Panc1 (cell line): Measurements from ENCODE around the gene CPNE7. TPM values are rescaled to one million over a fixed set of nuclear protein-coding genes. Genes with fewer than 3 reads are reported as not detected.

Experiments
- ATAC-seq: fragments of 200-7000 bp; cut with Tn5 transposase; 2 replicates; pipeline ENCODE4 v1.9.1; 2020; ENCODE audit warnings: mild to moderate bottlenecking, moderate library complexity
- BruUV-seq: library from RNA; stranded (reverse); fragments of 400-500 nt; replicated peaks from 2 replicates; lab custom pipeline; 2021; lab: Mats Ljungman, UMichigan
- CTCF ChIA-PET: fragments of 300-600 bp; sonication (Branson Sonifier 250); formaldehyde crosslinking; loops from one replicate; lab custom pipeline; 2022; ENCODE audit warnings: antibody characterized with exemption; lab: Charles Lee
- POLR2A ChIA-PET: fragments of 300-600 bp; sonication (Branson Sonifier 250); formaldehyde crosslinking; loops from one replicate; lab custom pipeline; 2022; ENCODE audit warnings: antibody characterized with exemption; lab: Charles Lee
- DNase-seq: peaks from one replicate; pipeline ENCODE4 v3.0.0-alpha.2; 2010; ENCODE audit warnings: low read depth, low spot score
- H3K27ac ChIP-seq: 2 replicates; pipeline ENCODE4 v1.5.1; 2011; ENCODE audit warnings: mild to moderate bottlenecking, low read length, inconsistent platforms
- H3K27me3 ChIP-seq: fragments of 200-500 bp; sonication (Bioruptor generic); 2 replicates; pipeline ENCODE4 v1.6.0; 2014; ENCODE audit warnings: low read length, inconsistent platforms; ENCODE audit not compliant: control insufficient read depth, insufficient read depth
- H3K36me3 ChIP-seq: fragments of 200-500 bp; sonication (Bioruptor generic); 2 replicates; pipeline ENCODE4 v1.5.1; 2014; ENCODE audit warnings: inconsistent platforms, mild to moderate bottlenecking, low read length, moderate library complexity; ENCODE audit not compliant: control insufficient read depth, insufficient read depth
- H3K4me1 ChIP-seq: 2 replicates; pipeline ENCODE4 v1.5.1; 2011; ENCODE audit warnings: inconsistent platforms, mild to moderate bottlenecking, low read length, moderate library complexity; ENCODE audit not compliant: control insufficient read depth, insufficient read depth
- H3K4me3 ChIP-seq, 2 experiments: 2 replicates each; pipeline ENCODE4 v1.5.1; 2011 to 2012; ENCODE audit warnings: low read depth in 2 of 2, low read length in 2 of 2, mild to moderate bottlenecking in 2 of 2, inconsistent platforms in 1 of 2, moderate library complexity in 1 of 2
- H3K9me3 ChIP-seq: fragments of 200-500 bp; sonication (Bioruptor generic); 2 replicates; pipeline ENCODE4 v1.5.1; 2014; ENCODE audit warnings: low read depth, mild to moderate bottlenecking, inconsistent platforms, low read length, moderate library complexity; ENCODE audit not compliant: control insufficient read depth, insufficient read depth
- POLR2AphosphoS5 ChIP-seq: IDR thresholded peaks from 2 replicates; pipeline ENCODE4 v1.6.1; 2012; ENCODE audit warnings: mild to moderate bottlenecking, low read depth, low read length, moderate library complexity
- REST ChIP-seq, 2 experiments: IDR thresholded peaks; 2 replicates each; pipeline ENCODE4 v1.6.1; 2011 to 2012; ENCODE audit warnings: low read depth in 2 of 2, control low read depth in 1 of 2, low read length in 1 of 2, mild to moderate bottlenecking in 1 of 2, moderate library complexity in 1 of 2; ENCODE audit not compliant: insufficient read depth in 1 of 2
- TCF7L2 ChIP-seq: IDR thresholded peaks from 2 replicates; pipeline ENCODE4 v1.6.1; 2011; ENCODE audit warnings: mild to moderate bottlenecking, low read depth, low read length, inconsistent platforms
- in situ Hi-C: cut with HindIII; loops from 2 replicates; pipeline ENCODE4 v1.10.0; 2016; ENCODE audit warnings: low sequenced_read_pairs, low pct_unique_long_range_greater_than_20kb
- intact Hi-C: fragments of 100-400 bp; cut with micrococcal nuclease; formaldehyde crosslinking; loops from one replicate; pipeline ENCODE4 v1.10.0; 2022; ENCODE audit not compliant: unreplicated experiment
- total RNA-seq: library from RNA; stranded (reverse); gene quantifications from one replicate; pipeline ENCODE4 v1.2.1, GENCODE V29; 2021; ENCODE audit not compliant: unreplicated experiment

CPNE7 gene
- total RNA-seq, 1 experiment from 2014 or later, result 32.7 TPM

- CTCF ChIA-PET, result no interaction called here
- no peak for ATAC-seq
- BruUV-seq, result no TSS peak
- intact Hi-C loops (no loop called here), in situ Hi-C loops (no loop called here)
- no peaks in the 10 kb centered on the region for H3K27me3 ChIP-seq
- TF ChIP-seq REST (IDR thresholded peaks at IDR 0.05; ENCODE audit: insufficient read depth in 1 of 2, low read depth in 2 of 2, low read length in 1 of 2) (no peak), TCF7L2 (no peak), POLR2AphosphoS5 (no peak)
- no peak for DNase-seq
- POLR2A ChIA-PET, result no interaction called here
- no peak overlapping the region for H3K4me3 ChIP-seq
- H3K9me3 ChIP-seq, result no peaks in the 10 kb centered on the region
- no peaks in the 10 kb centered on the region for H3K36me3 ChIP-seq
- peaks cover 7% of the 10 kb centered on the region for H3K4me1 ChIP-seq
- no peak overlapping the region for H3K27ac ChIP-seq
These were observed 70.7 kb downstream of the CPNE7 start for GRCh38 chr16:89646270-89646669.

Other genes starting within 250 kb of the CPNE7 start
- 99.4 TPM for gene ANKRD11, start 85.2 kb upstream of the CPNE7 start, total RNA-seq
- gene SPG7, start 67.4 kb upstream of the CPNE7 start, total RNA-seq, result 118 TPM
- gene RPL13, start 15.1 kb upstream of the CPNE7 start, total RNA-seq, result 965 TPM
- 0.18 TPM for gene DPEP1, start 37.9 kb downstream of the CPNE7 start, total RNA-seq
- gene CHMP1A, start 82.0 kb downstream of the CPNE7 start, total RNA-seq, result 98.0 TPM
- gene SPATA33, start 82.1 kb downstream of the CPNE7 start, total RNA-seq, result 18.3 TPM
- gene CDK10, start 110.9 kb downstream of the CPNE7 start, total RNA-seq, result 52.6 TPM
- 12.7 TPM for gene SPATA2L, start 125.9 kb downstream of the CPNE7 start, total RNA-seq
- gene VPS9D1, start 145.1 kb downstream of the CPNE7 start, total RNA-seq, result 6.3 TPM
- gene ZNF276, start 145.8 kb downstream of the CPNE7 start, total RNA-seq, result 19.9 TPM
- 56.8 TPM for gene FANCA, start 240.9 kb downstream of the CPNE7 start, total RNA-seq